Prostate gland (tissue), 2 donors: ENCODE data around the gene STARD10.

ENCODE experiments used
- POLR2A ChIP-seq: fragments of 450-650 bp; IDR thresholded peaks from one replicate; pipeline ENCODE4 v1.6.1; 2016; ENCODE audit warnings: antibody characterized with exemption, mild to moderate bottlenecking
- POLR2AphosphoS5 ChIP-seq: sonication (generic); formaldehyde crosslinking; IDR thresholded peaks from one replicate; pipeline ENCODE4 v1.6.1; 2017; ENCODE audit warnings: antibody characterized with exemption
- TF ChIP-seq, protein P1 (sequence below), 4 experiments: fragments of 200-600 bp in 2 of 4; fragments of 450-650 bp in 2 of 4; sonication (generic) in 2 of 4; IDR thresholded peaks; 1 replicate in 3 of 4; 2 replicates in 1 of 4; pipeline ENCODE4 v1.5.1; 2016 to 2019; ENCODE audit warnings: antibody characterized with exemption in 4 of 4, mild to moderate bottlenecking in 2 of 4, moderate library complexity in 2 of 4

DNA sequence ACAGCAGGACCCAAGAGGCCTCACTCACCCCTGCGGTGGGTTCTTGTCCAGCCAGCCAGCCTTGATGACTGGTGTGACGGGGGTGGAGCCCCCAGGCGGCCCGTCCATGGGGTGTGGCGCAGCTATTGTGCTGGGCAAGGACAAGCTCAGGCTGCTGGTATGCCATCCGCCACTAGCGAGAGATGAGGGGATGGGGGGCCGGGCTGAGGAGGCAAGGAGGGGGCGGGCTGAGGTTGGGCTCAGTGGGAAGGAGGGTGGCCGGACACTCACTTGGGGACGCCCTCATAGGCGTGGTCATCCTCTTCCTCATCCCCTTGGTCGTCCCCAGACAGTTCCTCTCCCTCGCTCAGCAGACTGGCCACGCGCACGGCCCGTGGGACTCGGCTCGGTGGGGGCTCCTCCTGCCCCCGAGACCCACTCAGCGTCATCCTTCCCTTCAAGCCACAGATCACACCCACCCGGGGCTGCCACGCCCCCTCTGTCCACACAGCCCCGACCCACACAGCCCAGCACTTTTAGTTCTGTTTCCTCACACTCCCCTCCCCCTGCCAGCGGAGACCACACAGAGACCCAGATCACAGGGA lies 81.6 kb downstream of the STARD10 start:
- TF ChIP-seq POLR2A (no peak), POLR2AphosphoS5 (no peak)
- TF ChIP-seq, protein P1, sequence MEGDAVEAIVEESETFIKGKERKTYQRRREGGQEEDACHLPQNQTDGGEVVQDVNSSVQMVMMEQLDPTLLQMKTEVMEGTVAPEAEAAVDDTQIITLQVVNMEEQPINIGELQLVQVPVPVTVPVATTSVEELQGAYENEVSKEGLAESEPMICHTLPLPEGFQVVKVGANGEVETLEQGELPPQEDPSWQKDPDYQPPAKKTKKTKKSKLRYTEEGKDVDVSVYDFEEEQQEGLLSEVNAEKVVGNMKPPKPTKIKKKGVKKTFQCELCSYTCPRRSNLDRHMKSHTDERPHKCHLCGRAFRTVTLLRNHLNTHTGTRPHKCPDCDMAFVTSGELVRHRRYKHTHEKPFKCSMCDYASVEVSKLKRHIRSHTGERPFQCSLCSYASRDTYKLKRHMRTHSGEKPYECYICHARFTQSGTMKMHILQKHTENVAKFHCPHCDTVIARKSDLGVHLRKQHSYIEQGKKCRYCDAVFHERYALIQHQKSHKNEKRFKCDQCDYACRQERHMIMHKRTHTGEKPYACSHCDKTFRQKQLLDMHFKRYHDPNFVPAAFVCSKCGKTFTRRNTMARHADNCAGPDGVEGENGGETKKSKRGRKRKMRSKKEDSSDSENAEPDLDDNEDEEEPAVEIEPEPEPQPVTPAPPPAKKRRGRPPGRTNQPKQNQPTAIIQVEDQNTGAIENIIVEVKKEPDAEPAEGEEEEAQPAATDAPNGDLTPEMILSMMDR (IDR thresholded peaks at IDR 0.05) = no peak
